HG03097 (cell line): ENCODE measurements around the gene CLVS2.

Source experiments
- ATAC-seq: cut with Tn5 transposase; IDR thresholded peaks from one replicate; pipeline ENCODE4 v1.9.1; 2021; ENCODE audit not compliant: unreplicated experiment, low FRiP score

Gene CLVS2

GRCh38 chr6:123022975-123023374 is 26.9 kb downstream of the CLVS2 start:
- ATAC-seq = no peak

DNA sequence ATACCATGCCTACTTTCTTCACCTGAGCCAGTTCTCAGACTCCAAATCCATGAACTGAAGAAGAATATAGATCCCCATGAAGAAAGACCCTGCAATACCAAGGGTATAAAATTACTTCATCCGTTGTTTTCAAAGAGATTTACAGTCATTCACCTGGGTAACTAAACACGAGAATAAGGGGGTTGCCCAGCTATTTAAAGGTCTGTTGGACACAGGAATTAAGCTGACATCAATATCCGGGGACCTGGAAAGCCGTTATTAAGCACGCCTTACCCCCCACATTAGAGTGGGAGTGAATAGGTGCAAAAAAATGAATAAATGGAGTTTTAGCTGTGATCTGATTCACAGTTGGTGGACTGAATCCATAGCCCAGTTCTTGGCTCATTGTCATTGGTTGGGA is 28.9 kb downstream of the CLVS2 start:
- no peak for ATAC-seq

- no peak for ATAC-seq
Observed at GRCh38 chr6:123027408-123027807, 31.4 kb downstream of the CLVS2 start.

- no peak for ATAC-seq
Observed at GRCh38 chr6:123028263-123028662, 32.2 kb downstream of the CLVS2 start.

DNA sequence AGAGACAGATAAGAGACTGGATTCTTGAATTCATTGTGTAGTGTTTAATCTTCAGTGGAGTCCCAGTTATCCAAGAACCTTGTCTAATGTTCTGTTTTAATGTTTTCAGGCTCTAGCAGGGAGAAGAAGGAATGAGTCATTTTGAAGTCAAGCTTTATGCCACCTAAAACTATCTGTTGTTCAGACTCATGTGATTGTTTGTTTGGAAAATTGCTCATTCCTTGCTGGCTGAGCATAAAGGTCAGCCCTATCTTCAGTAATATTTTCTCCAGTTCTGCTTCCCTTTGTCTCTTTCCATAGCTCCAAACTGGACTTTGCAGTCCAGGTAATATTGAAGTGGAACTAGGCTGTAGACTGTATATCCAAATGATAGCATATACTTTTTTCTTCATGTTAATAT is 34.2 kb downstream of the CLVS2 start:
- ATAC-seq = no peak

GRCh38 chr6:123036648-123037047 is 40.6 kb downstream of the CLVS2 start:
- no peak for ATAC-seq

GRCh38 chr6:123039431-123039830 is 43.4 kb downstream of the CLVS2 start:
- ATAC-seq = no peak

DNA sequence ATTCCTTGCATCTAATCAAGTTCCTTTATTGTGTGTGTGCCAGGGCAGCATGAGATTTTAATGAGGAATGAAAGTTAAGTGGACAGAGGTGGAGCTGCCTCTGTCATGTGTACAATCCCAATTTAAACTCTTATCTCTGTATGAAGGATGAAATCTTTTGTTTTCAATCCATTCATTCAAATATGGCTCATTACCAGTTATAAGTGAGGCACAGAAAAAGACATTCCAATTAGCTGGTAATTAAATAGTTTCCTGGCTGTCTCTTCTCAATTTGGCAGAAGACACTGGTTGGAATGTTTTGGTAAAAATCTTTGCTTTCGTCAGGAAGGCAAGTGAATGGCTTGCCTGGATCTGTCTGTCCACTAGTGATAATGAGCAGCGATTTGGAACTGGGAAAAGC is 46.4 kb downstream of the CLVS2 start:
- ATAC-seq = no peak

GRCh38 chr6:123044341-123044860 is 48.4 kb downstream of the CLVS2 start:
- ATAC-seq = no peak

- ATAC-seq = no peak
Observed at GRCh38 chr6:123053602-123054225, 57.7 kb downstream of the CLVS2 start.

DNA sequence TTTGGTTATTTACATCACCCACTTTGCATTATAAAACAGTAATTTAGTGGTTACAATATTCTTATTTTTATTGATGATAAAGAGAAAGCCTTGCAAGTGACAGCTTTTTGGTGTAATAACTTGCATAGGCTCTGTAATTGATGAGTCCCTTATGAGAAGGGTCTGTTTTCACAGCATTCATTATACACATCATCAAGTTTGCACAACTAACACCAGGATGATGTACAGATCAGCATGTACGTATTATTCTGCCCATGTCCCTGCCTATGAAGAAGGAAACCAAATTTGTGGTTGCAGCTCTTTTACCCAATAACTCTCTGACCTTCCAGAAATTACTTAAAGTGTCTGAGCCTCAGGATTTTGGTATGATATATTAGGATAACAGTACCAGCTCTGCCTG is 59.2 kb downstream of the CLVS2 start:
- no peak for ATAC-seq

GRCh38 chr6:123062670-123063069 is 66.6 kb downstream of the CLVS2 start:
- ATAC-seq = no peak

DNA sequence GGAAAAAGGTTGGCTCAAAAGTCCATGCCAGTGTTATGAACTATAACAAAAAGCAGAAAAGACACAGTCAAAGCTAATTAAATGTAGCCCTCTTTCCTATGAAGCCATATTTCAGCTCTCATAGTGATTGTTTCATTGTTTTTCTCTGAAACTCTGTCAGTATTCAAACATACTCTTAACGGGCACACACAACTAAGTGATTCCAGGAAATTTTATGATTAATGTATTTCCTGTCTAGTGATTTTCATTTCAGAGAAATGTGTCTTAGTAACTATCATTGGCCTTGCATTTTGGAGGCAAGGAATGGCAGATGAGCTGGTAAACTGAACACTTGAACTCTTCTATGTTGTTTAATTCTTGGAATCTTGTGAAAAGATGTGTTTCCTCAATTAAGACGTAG is 68.0 kb downstream of the CLVS2 start:
- ATAC-seq = no peak

DNA sequence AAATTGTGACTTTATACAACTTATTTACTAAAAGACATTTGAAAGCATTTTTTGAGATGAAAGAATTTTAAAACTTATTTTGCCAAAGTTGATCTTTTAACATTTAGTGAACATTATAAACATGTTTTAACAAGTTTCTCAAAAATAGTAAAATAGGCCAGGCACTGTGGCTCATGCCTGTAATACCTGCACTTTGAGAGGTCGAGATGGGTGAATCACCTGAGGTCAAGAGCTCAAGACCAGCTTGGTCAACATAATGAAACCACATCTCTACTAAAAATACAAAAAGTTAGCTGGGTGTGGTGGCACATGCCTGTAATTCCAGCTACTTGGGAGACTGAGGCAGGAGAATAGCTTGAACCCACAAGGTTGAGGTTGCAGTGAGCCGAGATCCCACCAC is 78.6 kb downstream of the CLVS2 start:
- no peak for ATAC-seq

DNA sequence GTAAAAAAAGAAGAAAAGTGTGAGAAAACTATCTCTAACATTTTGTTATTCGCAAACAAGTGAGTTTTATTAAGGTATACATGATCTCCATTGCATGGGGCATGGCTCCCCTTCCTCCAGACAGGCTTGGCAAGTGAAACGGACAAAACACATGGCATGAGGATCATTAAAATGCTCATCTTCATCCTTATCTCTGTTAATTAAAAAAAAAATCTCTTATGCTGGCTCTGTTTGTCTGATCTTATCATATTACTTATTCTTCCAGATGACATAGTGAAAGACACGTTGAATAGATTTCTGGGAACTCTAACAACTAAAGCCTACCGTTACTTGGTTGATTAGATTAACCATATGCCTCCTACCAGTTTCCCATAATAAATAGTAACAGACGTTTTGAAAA is 89.4 kb downstream of the CLVS2 start:
- no peak for ATAC-seq

- no peak for ATAC-seq
Observed at GRCh38 chr6:123089226-123089625, 93.2 kb downstream of the CLVS2 start.

- no peak for ATAC-seq
Observed at GRCh38 chr6:123091091-123091895, 95.3 kb downstream of the CLVS2 start.

GRCh38 chr6:123091896-123092271 is 95.8 kb downstream of the CLVS2 start:
- ATAC-seq = no peak

DNA sequence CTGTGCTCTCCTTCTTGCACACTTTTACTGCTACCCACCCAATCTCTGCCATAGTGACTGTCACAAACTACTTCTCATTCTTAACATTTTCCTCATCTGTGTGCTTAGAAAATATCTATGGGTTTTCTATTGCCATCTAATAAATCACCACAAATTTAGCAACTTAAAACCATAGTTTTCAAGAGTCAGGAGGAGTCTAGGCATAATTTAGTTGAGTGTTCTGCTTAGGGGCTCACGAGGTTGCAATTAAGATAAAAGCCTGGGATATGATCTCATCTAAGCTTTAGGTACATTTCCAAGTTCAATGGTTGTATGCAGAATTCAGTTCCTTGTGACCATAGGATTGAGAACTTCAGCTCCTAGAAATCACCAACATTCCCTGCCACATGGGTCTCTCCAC is 98.8 kb downstream of the CLVS2 start:
- ATAC-seq = no peak

DNA sequence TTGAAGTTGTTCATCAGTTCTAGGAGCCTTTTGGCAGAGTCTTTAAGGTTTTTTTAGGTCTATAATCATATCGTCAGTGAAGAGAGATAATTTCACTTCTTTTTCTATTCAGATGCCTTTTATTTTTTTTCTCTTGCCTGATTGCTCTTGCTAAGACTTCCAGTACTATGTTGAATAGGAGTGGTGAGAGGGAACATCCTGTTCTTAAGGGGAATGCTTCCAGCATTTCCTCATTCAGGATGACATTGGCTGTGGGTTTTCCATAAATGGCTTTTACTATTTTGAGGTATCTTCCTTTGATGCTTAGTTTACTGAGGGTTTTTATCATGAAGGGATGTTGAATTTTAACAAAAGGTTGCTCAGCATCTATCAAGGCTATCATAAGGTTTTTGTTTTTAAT is 109.5 kb downstream of the CLVS2 start:
- ATAC-seq = no peak

DNA sequence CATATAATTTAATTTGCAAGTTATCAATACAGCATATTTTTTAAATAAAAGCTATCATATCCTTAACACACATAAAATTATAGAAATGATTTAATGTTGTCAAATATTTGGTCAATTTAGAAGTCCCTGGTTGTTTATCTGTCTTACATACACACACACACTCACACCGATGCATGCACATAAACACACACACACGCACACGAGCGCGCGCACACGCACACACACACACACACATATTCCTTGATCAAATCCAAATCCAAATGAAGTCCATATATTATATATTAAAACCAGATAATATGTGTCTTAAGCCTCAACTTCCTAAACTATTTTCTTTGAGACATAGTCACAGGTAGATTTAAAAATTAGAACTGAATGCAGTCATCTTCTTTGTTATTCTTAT is 120.3 kb downstream of the CLVS2 start:
- ATAC-seq = no peak
